CD4-positive, alpha-beta T cell treated with Interleukin-17A for 4 hours (primary cell): ENCODE results near the gene NXPE1.
"Not testable (repeated sequence)": the region's sequence is repeated elsewhere in the genome, so short reads cannot be mapped to it uniquely, and the experiment has no call there.

Experiments used
- DNase-seq: peaks from one replicate; pipeline ENCODE4 v3.0.0-alpha.2; 2020; ENCODE audit warnings: mixed read lengths

Gene NXPE1

GRCh38 chr11:114559425-114560310 lies at the start of gene NXPE1:
NXPE1 (minus strand) TSS chr11:114559881; CDS start chr11:114551201, 8,680 bp downstream.
- DNase-seq, result no peak

GRCh38 chr11:114609429-114609828 lies 49.7 kb upstream of the NXPE1 start:
- DNase-seq, result no peak

GRCh38 chr11:114608605-114609004 lies 48.9 kb upstream of the NXPE1 start:
- DNase-seq, result not testable (repeated sequence)

GRCh38 chr11:114607753-114608459 lies 48.2 kb upstream of the NXPE1 start:
- no peak for DNase-seq

GRCh38 chr11:114606802-114607075 lies 47.1 kb upstream of the NXPE1 start:
- DNase-seq, result not testable (repeated sequence)

GRCh38 chr11:114606003-114606801 lies 46.5 kb upstream of the NXPE1 start:
- DNase-seq, result no peak

GRCh38 chr11:114605370-114605769 lies 45.7 kb upstream of the NXPE1 start:
- DNase-seq, result no peak

- no peak for DNase-seq
Measured at GRCh38 chr11:114604886-114605285, 45.2 kb upstream of the NXPE1 start.

- DNase-seq, result no peak
Measured at GRCh38 chr11:114604179-114604813, 44.6 kb upstream of the NXPE1 start.

- DNase-seq, result not testable (repeated sequence)
Measured at GRCh38 chr11:114603151-114603550, 43.5 kb upstream of the NXPE1 start.

GRCh38 chr11:114598461-114598860 lies 38.8 kb upstream of the NXPE1 start:
- DNase-seq, result no peak

GRCh38 chr11:114596175-114596919 lies 36.7 kb upstream of the NXPE1 start:
- no peak for DNase-seq

- DNase-seq, result no peak
Measured at GRCh38 chr11:114595571-114595970, 35.9 kb upstream of the NXPE1 start, which contains the start of gene NXPE4. NXPE4 (minus strand) TSS chr11:114595786; CDS start chr11:114594759, 1,027 bp downstream.

- no peak for DNase-seq
Measured at GRCh38 chr11:114594703-114595102, 35.0 kb upstream of the NXPE1 start.

- DNase-seq, result no peak
Measured at GRCh38 chr11:114587398-114587953, 27.8 kb upstream of the NXPE1 start.

GRCh38 chr11:114586797-114587196 lies 27.1 kb upstream of the NXPE1 start:
- DNase-seq, result no peak

- DNase-seq, result no peak
Measured at GRCh38 chr11:114571712-114572111, 12.0 kb upstream of the NXPE1 start.

GRCh38 chr11:114569801-114570200 lies 10.1 kb upstream of the NXPE1 start:
- DNase-seq, result no peak

- DNase-seq, result no peak
Measured at GRCh38 chr11:114566276-114566675, 6.6 kb upstream of the NXPE1 start.

GRCh38 chr11:114564831-114565230 lies 5.2 kb upstream of the NXPE1 start:
- DNase-seq, result no peak

GRCh38 chr11:114563077-114563476 lies 3.4 kb upstream of the NXPE1 start:
- DNase-seq, result no peak
